HEK293 (cell line): ENCODE data around the gene SH3RF3.

ENCODE experiments used
- CTCF ChIA-PET: fragments of 350-600 bp; formaldehyde crosslinking; extraction: SDS; loops from one replicate; lab custom pipeline; 2021; ENCODE audit warnings: antibody characterized with exemption; lab: Yijun Ruan, JAX
- POLR2A ChIA-PET: fragments of 300-600 bp; formaldehyde crosslinking; extraction: SDS; loops from one replicate; lab custom pipeline; 2020; ENCODE audit warnings: antibody characterized with exemption, inconsistent platforms; lab: Yijun Ruan, JAX
- H3K27ac ChIP-seq: fragments of 200-500 bp; sonication (Bioruptor generic); 2 replicates; pipeline ENCODE4 v1.5.1; 2014; ENCODE audit warnings: low read depth, low read length, control low read depth, inconsistent platforms; ENCODE audit errors: extremely low read depth
- H3K36me3 ChIP-seq, 2 experiments: fragments of 200-500 bp in 1 of 2; sonication (Bioruptor generic) in 1 of 2; 1 replicate in 1 of 2; 2 replicates in 1 of 2; pipeline ENCODE4 v1.5.1; 2014 to 2017; ENCODE audit warnings: inconsistent platforms in 2 of 2, low read length in 2 of 2; ENCODE audit not compliant: control insufficient read depth in 2 of 2, insufficient read depth in 1 of 2
- H3K4me1 ChIP-seq: fragments of 200-500 bp; sonication (Bioruptor generic); 2 replicates; pipeline ENCODE4 v1.5.1; 2014; ENCODE audit warnings: mild to moderate bottlenecking, low read length, inconsistent platforms; ENCODE audit not compliant: control insufficient read depth, insufficient read depth
- H3K4me3 ChIP-seq: 2 replicates; pipeline ENCODE4 v1.5.1; 2011; ENCODE audit warnings: low read depth, mild to moderate bottlenecking, control low read depth, low read length, moderate library complexity
- H3K9me3 ChIP-seq: fragments of 200-500 bp; sonication (Bioruptor generic); 2 replicates; pipeline ENCODE4 v1.5.1; 2014; ENCODE audit warnings: low read depth, low read length, inconsistent platforms; ENCODE audit not compliant: control insufficient read depth, insufficient read depth
- AEBP2 ChIP-seq: fragments of 450-650 bp; formaldehyde crosslinking; IDR thresholded peaks from 2 replicates; pipeline ENCODE4 v1.5.1; 2016; ENCODE audit warnings: missing biosample characterization, missing genetic modification characterization, borderline replicate concordance
- GLI4 ChIP-seq: fragments of 450-650 bp; formaldehyde crosslinking; IDR thresholded peaks from 2 replicates; pipeline ENCODE4 v1.5.1; 2016; ENCODE audit warnings: missing biosample characterization, missing genetic modification characterization
- KLF1 ChIP-seq: fragments of 450-650 bp; formaldehyde crosslinking; IDR thresholded peaks from 2 replicates; pipeline ENCODE4 v1.5.1; 2016; ENCODE audit warnings: missing biosample characterization, missing genetic modification characterization
- REST ChIP-seq: fragments of 450-650 bp; formaldehyde crosslinking; IDR thresholded peaks from 2 replicates; pipeline ENCODE4 v1.5.1; 2016; ENCODE audit warnings: missing biosample characterization, missing genetic modification characterization
- SCRT1 ChIP-seq: fragments of 450-650 bp; formaldehyde crosslinking; IDR thresholded peaks from 2 replicates; pipeline ENCODE4 v1.5.1; 2016; ENCODE audit warnings: missing biosample characterization, missing genetic modification characterization, borderline replicate concordance
- SP7 ChIP-seq: fragments of 450-650 bp; formaldehyde crosslinking; IDR thresholded peaks from 2 replicates; pipeline ENCODE4 v1.5.1; 2016; ENCODE audit warnings: missing biosample characterization, missing genetic modification characterization
- TRIM28 ChIP-seq: IDR thresholded peaks from 2 replicates; pipeline ENCODE4 v1.6.1; 2011; ENCODE audit warnings: low read length, control low read depth, borderline replicate concordance
- YY1 ChIP-seq: fragments of 450-650 bp; formaldehyde crosslinking; IDR thresholded peaks from 2 replicates; pipeline ENCODE4 v1.5.1; 2018; ENCODE audit warnings: missing biosample characterization, missing genetic modification characterization
- YY2 ChIP-seq: fragments of 450-650 bp; formaldehyde crosslinking; IDR thresholded peaks from 2 replicates; pipeline ENCODE4 v1.5.1; 2016; ENCODE audit warnings: missing biosample characterization, missing genetic modification characterization
- ZBTB17 ChIP-seq: fragments of 450-650 bp; formaldehyde crosslinking; IDR thresholded peaks from 2 replicates; pipeline ENCODE4 v1.5.1; 2016; ENCODE audit warnings: missing biosample characterization, missing genetic modification characterization
- ZBTB20 ChIP-seq: fragments of 450-650 bp; formaldehyde crosslinking; IDR thresholded peaks from 2 replicates; pipeline ENCODE4 v1.5.1; 2016; ENCODE audit warnings: missing biosample characterization, missing genetic modification characterization
- ZNF146 ChIP-seq: fragments of 450-650 bp; formaldehyde crosslinking; IDR thresholded peaks from 2 replicates; pipeline ENCODE4 v1.5.1; 2016; ENCODE audit warnings: missing biosample characterization, missing genetic modification characterization
- ZNF202 ChIP-seq: fragments of 450-650 bp; formaldehyde crosslinking; IDR thresholded peaks from 2 replicates; pipeline ENCODE4 v1.5.1; 2016; ENCODE audit warnings: missing biosample characterization, missing genetic modification characterization, borderline replicate concordance
- ZNF292 ChIP-seq: fragments of 450-650 bp; formaldehyde crosslinking; IDR thresholded peaks from 2 replicates; pipeline ENCODE4 v1.5.1; 2016; ENCODE audit warnings: low read depth, missing biosample characterization, missing genetic modification characterization, borderline replicate concordance
- ZNF311 ChIP-seq: fragments of 450-650 bp; formaldehyde crosslinking; IDR thresholded peaks from 2 replicates; pipeline ENCODE4 v1.5.1; 2017; ENCODE audit warnings: missing biosample characterization, missing genetic modification characterization, borderline replicate concordance
- ZNF404 ChIP-seq: fragments of 450-650 bp; formaldehyde crosslinking; IDR thresholded peaks from 2 replicates; pipeline ENCODE4 v1.5.1; 2017; ENCODE audit warnings: missing biosample characterization, missing genetic modification characterization
- ZNF510 ChIP-seq: fragments of 450-650 bp; formaldehyde crosslinking; IDR thresholded peaks from 2 replicates; pipeline ENCODE4 v1.5.1; 2018; ENCODE audit warnings: mild to moderate bottlenecking, missing genetic modification characterization, missing biosample characterization; ENCODE audit not compliant: insufficient replicate concordance
- ZNF514 ChIP-seq: fragments of 450-650 bp; formaldehyde crosslinking; IDR thresholded peaks from 2 replicates; pipeline ENCODE4 v1.5.1; 2016; ENCODE audit warnings: missing biosample characterization, missing genetic modification characterization
- ZNF580 ChIP-seq: fragments of 450-650 bp; formaldehyde crosslinking; IDR thresholded peaks from 2 replicates; pipeline ENCODE4 v1.5.1; 2016; ENCODE audit warnings: missing biosample characterization, missing genetic modification characterization
- ZNF623 ChIP-seq: fragments of 450-650 bp; formaldehyde crosslinking; IDR thresholded peaks from 2 replicates; pipeline ENCODE4 v1.5.1; 2016; ENCODE audit warnings: missing biosample characterization, missing genetic modification characterization
- ZNF660 ChIP-seq: fragments of 450-650 bp; IDR thresholded peaks from 2 replicates; pipeline ENCODE4 v1.5.1; 2018; ENCODE audit warnings: missing biosample characterization, mild to moderate bottlenecking, missing genetic modification characterization
- ZNF677 ChIP-seq: fragments of 450-650 bp; IDR thresholded peaks from 2 replicates; pipeline ENCODE4 v1.5.0; 2018; ENCODE audit warnings: missing biosample characterization, mild to moderate bottlenecking, missing genetic modification characterization, moderate library complexity
- ZNF830 ChIP-seq: fragments of 450-650 bp; IDR thresholded peaks from 2 replicates; pipeline ENCODE4 v1.5.0; 2018; ENCODE audit warnings: missing biosample characterization, missing genetic modification characterization, low read depth, mild to moderate bottlenecking, moderate library complexity
- ZNF837 ChIP-seq: fragments of 450-650 bp; formaldehyde crosslinking; IDR thresholded peaks from 2 replicates; pipeline ENCODE4 v1.5.1; 2016; ENCODE audit warnings: missing biosample characterization, missing genetic modification characterization
- TF ChIP-seq, protein P1 (sequence below): fragments of 450-650 bp; formaldehyde crosslinking; IDR thresholded peaks from 2 replicates; pipeline ENCODE4 v1.5.1; 2017; ENCODE audit warnings: missing biosample characterization, mild to moderate bottlenecking, missing genetic modification characterization, moderate library complexity
- TF ChIP-seq, protein P2 (sequence below): fragments of 450-650 bp; formaldehyde crosslinking; IDR thresholded peaks from 2 replicates; pipeline ENCODE4 v1.5.1; 2017; ENCODE audit warnings: missing biosample characterization, missing genetic modification characterization

The SH3RF3 gene

DNA sequence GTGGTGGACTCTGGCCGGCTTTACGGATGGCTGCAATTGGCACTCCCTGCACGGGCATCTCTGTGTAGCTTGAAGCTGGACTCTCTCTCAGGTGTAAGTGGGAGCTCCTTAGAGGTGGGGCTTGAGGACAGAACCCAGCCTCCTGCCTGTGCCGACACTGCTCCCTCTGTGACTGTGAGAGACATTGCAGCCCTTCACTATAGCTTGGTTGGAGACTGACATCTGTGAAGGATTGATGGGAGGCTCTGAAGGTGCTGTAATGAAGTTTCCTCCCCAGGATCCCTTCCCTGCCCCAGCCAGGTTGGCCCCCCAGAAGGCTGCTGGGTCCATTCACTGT lies 166.7 kb downstream of the SH3RF3 start:
- Histone ChIP-seq H3K27ac (no peak overlapping the region), H3K4me1 (no peaks in the 10 kb centered on the region), H3K4me3 (no peak overlapping the region), H3K9me3 (no peaks in the 10 kb centered on the region), H3K36me3 (no peaks in the 10 kb centered on the region)
- CTCF ChIA-PET, result no interaction called here
- TF ChIP-seq ZNF146 (tag by site-specific recombination), result no peak
- TF ChIP-seq YY1 (tag by site-specific recombination), result no peak
- TF ChIP-seq ZNF202 (tag by site-specific recombination), result no peak
- TF ChIP-seq YY2 (tag by site-specific recombination), result no peak
- TF ChIP-seq AEBP2 (tag by site-specific recombination), result no peak
- TF ChIP-seq REST (tag by site-specific recombination), result no peak
- no peak for TF ChIP-seq ZNF404 (tag by site-specific recombination)
- TF ChIP-seq ZBTB17, result no peak
- TF ChIP-seq TRIM28, result no peak
- TF ChIP-seq ZNF292 (tag by site-specific recombination), result no peak
- TF ChIP-seq, protein P1, sequence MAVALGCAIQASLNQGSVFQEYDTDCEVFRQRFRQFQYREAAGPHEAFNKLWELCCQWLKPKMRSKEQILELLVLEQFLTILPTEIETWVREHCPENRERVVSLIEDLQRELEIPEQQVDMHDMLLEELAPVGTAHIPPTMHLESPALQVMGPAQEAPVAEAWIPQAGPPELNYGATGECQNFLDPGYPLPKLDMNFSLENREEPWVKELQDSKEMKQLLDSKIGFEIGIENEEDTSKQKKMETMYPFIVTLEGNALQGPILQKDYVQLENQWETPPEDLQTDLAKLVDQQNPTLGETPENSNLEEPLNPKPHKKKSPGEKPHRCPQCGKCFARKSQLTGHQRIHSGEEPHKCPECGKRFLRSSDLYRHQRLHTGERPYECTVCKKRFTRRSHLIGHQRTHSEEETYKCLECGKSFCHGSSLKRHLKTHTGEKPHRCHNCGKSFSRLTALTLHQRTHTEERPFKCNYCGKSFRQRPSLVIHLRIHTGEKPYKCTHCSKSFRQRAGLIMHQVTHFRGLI (tag by site-specific recombination), result no peak
- no peak for TF ChIP-seq KLF1
- TF ChIP-seq ZNF830, result no peak
- TF ChIP-seq ZNF660 (tag by site-specific recombination), result no peak
- no peak for TF ChIP-seq ZNF514 (tag by site-specific recombination)
- TF ChIP-seq ZNF510, result no peak
- TF ChIP-seq ZNF311 (tag by site-specific recombination), result no peak
- TF ChIP-seq ZNF837, result no peak
- POLR2A ChIA-PET, result no interaction called here

DNA sequence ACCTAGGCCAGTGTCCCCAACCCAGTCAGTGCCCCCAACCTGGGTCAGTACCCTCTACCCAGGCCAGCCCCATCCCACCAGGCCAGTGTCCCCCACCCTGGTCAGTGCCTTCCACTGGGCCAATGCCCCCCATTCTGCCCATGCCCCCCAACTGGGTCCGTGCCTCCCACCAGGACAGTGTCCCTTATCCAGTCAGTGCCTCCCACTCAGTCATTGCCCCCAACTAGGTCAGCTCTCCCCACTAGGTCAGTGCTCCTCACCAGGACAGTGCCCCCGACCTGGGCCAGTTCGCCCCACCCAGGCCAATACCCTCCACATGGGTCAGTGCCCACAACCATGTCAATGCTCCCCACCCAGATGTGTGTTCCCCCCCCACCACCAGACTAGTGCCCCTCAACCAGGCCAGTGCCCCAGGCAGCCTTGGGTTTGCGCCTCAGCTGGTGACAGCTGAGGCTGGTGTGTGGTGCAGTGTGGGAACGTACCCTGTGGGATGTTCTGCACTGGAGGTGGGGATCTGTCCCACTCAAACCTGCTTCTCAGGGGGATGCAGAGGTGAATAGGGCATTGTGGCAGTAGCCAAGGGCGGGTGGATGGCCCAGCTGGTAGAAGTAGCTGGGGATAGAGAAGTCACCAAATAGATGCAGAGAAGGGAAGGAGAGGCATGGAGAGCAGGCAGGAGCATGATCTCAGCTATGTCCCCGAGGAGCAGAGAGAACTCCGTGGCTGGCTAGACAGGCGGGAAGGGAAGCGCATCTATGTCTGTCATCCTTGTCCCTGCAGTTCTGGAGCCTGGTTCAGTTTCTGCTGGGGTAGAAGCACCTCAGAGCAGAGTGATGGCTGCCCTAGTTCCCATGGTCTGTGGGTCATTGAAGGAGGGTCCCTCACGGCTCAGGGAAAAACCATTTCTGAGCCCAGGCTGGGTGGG lies 168.8 kb downstream of the SH3RF3 start:
- Histone ChIP-seq H3K27ac (no peak overlapping the region), H3K9me3 (no peaks in the 10 kb centered on the region), H3K4me3 (no peak overlapping the region), H3K36me3 (no peaks in the 10 kb centered on the region), H3K4me1 (no peaks in the 10 kb centered on the region; the same call in 1 of the 2 replicates)
- ChIA-PET CTCF (no interaction called here), POLR2A (no interaction called here)
- no peak for TF ChIP-seq ZNF677 (tag by site-specific recombination)
- no peak for TF ChIP-seq GLI4 (tag by site-specific recombination)
- no peak for TF ChIP-seq SCRT1 (tag by site-specific recombination)
- no peak for TF ChIP-seq SP7 (tag by site-specific recombination)
- TF ChIP-seq ZBTB20 (tag by site-specific recombination), result no peak
- TF ChIP-seq ZNF580 (tag by site-specific recombination), result no peak
- no peak for TF ChIP-seq ZNF623
- TF ChIP-seq, protein P2, sequence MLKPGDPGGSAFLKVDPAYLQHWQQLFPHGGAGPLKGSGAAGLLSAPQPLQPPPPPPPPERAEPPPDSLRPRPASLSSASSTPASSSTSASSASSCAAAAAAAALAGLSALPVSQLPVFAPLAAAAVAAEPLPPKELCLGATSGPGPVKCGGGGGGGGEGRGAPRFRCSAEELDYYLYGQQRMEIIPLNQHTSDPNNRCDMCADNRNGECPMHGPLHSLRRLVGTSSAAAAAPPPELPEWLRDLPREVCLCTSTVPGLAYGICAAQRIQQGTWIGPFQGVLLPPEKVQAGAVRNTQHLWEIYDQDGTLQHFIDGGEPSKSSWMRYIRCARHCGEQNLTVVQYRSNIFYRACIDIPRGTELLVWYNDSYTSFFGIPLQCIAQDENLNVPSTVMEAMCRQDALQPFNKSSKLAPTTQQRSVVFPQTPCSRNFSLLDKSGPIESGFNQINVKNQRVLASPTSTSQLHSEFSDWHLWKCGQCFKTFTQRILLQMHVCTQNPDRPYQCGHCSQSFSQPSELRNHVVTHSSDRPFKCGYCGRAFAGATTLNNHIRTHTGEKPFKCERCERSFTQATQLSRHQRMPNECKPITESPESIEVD (tag by site-specific recombination), result no peak
